HFFc6 (cell line): Measurements from ENCODE around the gene SLC36A3. TPM values are rescaled to one million over a fixed set of nuclear protein-coding genes. Genes with fewer than 3 reads are reported as not detected.
A peak's percentile ranks its signal among the peaks of the same experiment; 100 is the strongest.

Experiments
- DNase-seq: peaks from one replicate; pipeline ENCODE4 v3.0.0-alpha.2; 2018
- H3K27ac Mint-ChIP-seq: 2 replicates; pipeline ENCODE4 v1.8.0; 2020; ENCODE audit warnings: mild to moderate bottlenecking, mixed read lengths
- H3K27me3 Mint-ChIP-seq: 2 replicates; pipeline ENCODE4 v1.8.0; 2021; ENCODE audit warnings: mild to moderate bottlenecking, moderate library complexity, mixed read lengths; ENCODE audit not compliant: insufficient read depth
- H3K36me3 Mint-ChIP-seq: 2 replicates; pipeline ENCODE4 v1.8.0; 2021; ENCODE audit warnings: low read depth, mixed read lengths
- H3K4me1 Mint-ChIP-seq: 2 replicates; pipeline ENCODE4 v1.8.0; 2020; ENCODE audit warnings: low read depth, mixed read lengths
- H3K4me3 Mint-ChIP-seq: 2 replicates; pipeline ENCODE4 v1.8.0; 2020; ENCODE audit warnings: mild to moderate bottlenecking, moderate library complexity, mixed read lengths
- H3K9me3 Mint-ChIP-seq: 2 replicates; pipeline ENCODE4 v1.8.0; 2020; ENCODE audit warnings: mild to moderate bottlenecking, mixed read lengths
- CTCF ChIP-seq: fragments of 200-600 bp; sonication (generic); IDR thresholded peaks from 2 replicates; pipeline ENCODE4 v1.5.0; 2021; ENCODE audit warnings: antibody characterized with exemption, mild to moderate bottlenecking
- total RNA-seq, 6 experiments: library from RNA; stranded (reverse); fragmentation: NEBNext Ultra II Directional; extraction: Animal tissue kit (Norgen Biotek cat#: 25700); gene quantifications; 2 replicates in 1 of 6; 3 replicates in 5 of 6; pipeline ENCODE4 v1.2.3, GENCODE V29; 2021

SLC36A3 gene
- total RNA-seq, 6 experiments from 2014 or later = not detected

GRCh38 chr5:151262532-151262931, 41.0 kb downstream of the SLC36A3 start:
- Mint-ChIP-seq H3K4me1 (peaks cover 37% of the 10 kb centered on the region), H3K9me3 (no peaks in the 10 kb centered on the region), H3K36me3 (peaks cover 17% of the 10 kb centered on the region), H3K27me3 (no peaks in the 10 kb centered on the region), H3K4me3 (no peak overlapping the region), H3K27ac (no peak overlapping the region)
- no peak for TF ChIP-seq CTCF
- DNase-seq = no peak

GRCh38 chr5:151259931-151260330, 43.6 kb downstream of the SLC36A3 start:
- H3K36me3 Mint-ChIP-seq = peaks cover 9% of the 10 kb centered on the region
- no peaks in the 10 kb centered on the region; the same call in 1 of the 2 replicates for H3K27me3 Mint-ChIP-seq
- peaks cover 39% of the 10 kb centered on the region for H3K4me1 Mint-ChIP-seq

GRCh38 chr5:151258816-151259215, 44.8 kb downstream of the SLC36A3 start:
- Mint-ChIP-seq H3K9me3 (no peaks in the 10 kb centered on the region), H3K27ac (no peak overlapping the region), H3K36me3 (peaks cover 2% of the 10 kb centered on the region), H3K4me3 (no peak overlapping the region), H3K4me1 (peaks cover 34% of the 10 kb centered on the region), H3K27me3 (no peaks in the 10 kb centered on the region; the same call in 1 of the 2 replicates)
- no peak for DNase-seq
- TF ChIP-seq CTCF = no peak

More at GRCh38 chr5:151259931-151260330, 43.6 kb downstream of the SLC36A3 start:
- DNase-seq = no peak
- Mint-ChIP-seq H3K4me3 (no peak overlapping the region), H3K27ac (no peak overlapping the region), H3K9me3 (no peaks in the 10 kb centered on the region)
- no peak for TF ChIP-seq CTCF

GRCh38 chr5:151258201-151258611, 45.4 kb downstream of the SLC36A3 start:
- no peaks in the 10 kb centered on the region; the same call in 1 of the 2 replicates for H3K36me3 Mint-ChIP-seq
- no peak for TF ChIP-seq CTCF
- peak overlapping the region; percentile 29; the same call in 1 of the 2 replicates for H3K27ac Mint-ChIP-seq
- no peaks in the 10 kb centered on the region; the same call in 1 of the 2 replicates for H3K27me3 Mint-ChIP-seq
- no peak for DNase-seq
- H3K4me3 Mint-ChIP-seq = no peak overlapping the region
- H3K4me1 Mint-ChIP-seq = peaks cover 34% of the 10 kb centered on the region
- H3K9me3 Mint-ChIP-seq = no peaks in the 10 kb centered on the region

GRCh38 chr5:151257731-151258181, 45.8 kb downstream of the SLC36A3 start:
- H3K4me1 Mint-ChIP-seq = peaks cover 33% of the 10 kb centered on the region

More at GRCh38 chr5:151257731-151258181, 45.8 kb downstream of the SLC36A3 start:
- TF ChIP-seq CTCF = no peak
- no peaks in the 10 kb centered on the region for H3K9me3 Mint-ChIP-seq
- no peaks in the 10 kb centered on the region; the same call in 1 of the 2 replicates for H3K27me3 Mint-ChIP-seq
- no peaks in the 10 kb centered on the region; the same call in 1 of the 2 replicates for H3K36me3 Mint-ChIP-seq
- H3K27ac Mint-ChIP-seq = peak overlapping the region; percentile 29
- H3K4me3 Mint-ChIP-seq = no peak overlapping the region
- peak; percentile 50 for DNase-seq
